IMR-90 (cell line): ENCODE data around the gene IQSEC1. TPM values are rescaled to one million over a fixed set of nuclear protein-coding genes. Genes with fewer than 3 reads are reported as not detected.
A peak's percentile ranks its signal among the peaks of the same experiment; 100 is the strongest.

Experiments
- ATAC-seq: fragments of 200-7000 bp; cut with Tn5 transposase; 2 replicates; pipeline ENCODE4 v1.9.1; 2020; ENCODE audit warnings: low read depth, mild to moderate bottlenecking, moderate library complexity
- BruUV-seq: library from RNA; stranded (reverse); fragments of 400-500 nt; replicated peaks from 2 replicates; lab custom pipeline; 2021; lab: Mats Ljungman, UMichigan
- CTCF ChIA-PET: fragments of 300-600 bp; formaldehyde crosslinking; extraction: SDS; loops from one replicate; lab custom pipeline; 2021; ENCODE audit warnings: antibody characterized with exemption; lab: Yijun Ruan, JAX
- POLR2A ChIA-PET: fragments of 300-600 bp; sonication (Branson Sonifier 250); formaldehyde crosslinking; loops from one replicate; lab custom pipeline; 2022; ENCODE audit warnings: antibody characterized with exemption; ENCODE audit not compliant: unreplicated experiment; lab: Charles Lee
- DNase-seq: peaks from one replicate; pipeline ENCODE4 v3.0.0; 2013
- H2AFZ ChIP-seq: replicated peaks from 2 replicates; pipeline ENCODE3; 2013; ENCODE audit warnings: low read length, mild to moderate bottlenecking; ENCODE audit not compliant: poor library complexity
- H2AK5ac ChIP-seq: 2 replicates; pipeline ENCODE4 v1.6.1; 2013; ENCODE audit warnings: low read depth, low read length, inconsistent platforms
- H2AK9ac ChIP-seq: replicated peaks from 2 replicates; pipeline ENCODE3; 2013; ENCODE audit warnings: mild to moderate bottlenecking, low read depth, low read length, moderate library complexity; ENCODE audit not compliant: poor library complexity
- H2BK120ac ChIP-seq: 2 replicates; pipeline ENCODE4 v1.6.1; 2013; ENCODE audit warnings: low read depth, low read length, inconsistent platforms
- H2BK15ac ChIP-seq: 3 replicates; pipeline ENCODE4 v1.6.1; 2013; ENCODE audit warnings: low read depth, low read length, inconsistent platforms
- H2BK20ac ChIP-seq: 2 replicates; pipeline ENCODE4 v1.6.1; 2013; ENCODE audit warnings: low read depth, mild to moderate bottlenecking, inconsistent platforms, low read length, moderate library complexity
- H2BK5ac ChIP-seq: 2 replicates; pipeline ENCODE4 v1.6.1; 2013; ENCODE audit warnings: mild to moderate bottlenecking, low read depth, low read length, inconsistent platforms; ENCODE audit not compliant: poor library complexity, severe bottlenecking
- H3K14ac ChIP-seq: replicated peaks from 2 replicates; pipeline ENCODE4 v1.6.1; 2013; ENCODE audit warnings: low read depth, low read length, inconsistent platforms
- H3K18ac ChIP-seq: 2 replicates; pipeline ENCODE4 v1.6.1; 2013; ENCODE audit warnings: low read depth, low read length, control low read depth
- H3K23ac ChIP-seq: 2 replicates; pipeline ENCODE4 v1.6.1; 2013; ENCODE audit warnings: low read depth, low read length, inconsistent platforms
- H3K27ac ChIP-seq: 2 replicates; pipeline ENCODE4 v1.5.1; 2013; ENCODE audit warnings: mild to moderate bottlenecking, control low read depth, low read length; ENCODE audit not compliant: insufficient read depth
- H3K27me3 ChIP-seq: 2 replicates; pipeline ENCODE4 v1.6.1; 2013; ENCODE audit warnings: low read length; ENCODE audit not compliant: control insufficient read depth, insufficient read depth
- H3K36me3 ChIP-seq: 2 replicates; pipeline ENCODE4 v1.6.1; 2013; ENCODE audit warnings: low read length, mixed read lengths; ENCODE audit not compliant: control insufficient read depth, insufficient read depth
- H3K4ac ChIP-seq: 2 replicates; pipeline ENCODE4 v1.6.1; 2013; ENCODE audit warnings: low read depth, low read length, inconsistent platforms
- H3K4me1 ChIP-seq: 2 replicates; pipeline ENCODE4 v1.6.1; 2013; ENCODE audit warnings: low read length, mixed read lengths; ENCODE audit not compliant: control insufficient read depth, insufficient read depth
- H3K4me2 ChIP-seq: 2 replicates; pipeline ENCODE4 v1.6.1; 2013; ENCODE audit warnings: low read depth, mild to moderate bottlenecking, control low read depth, low read length, moderate library complexity
- H3K4me3 ChIP-seq: 2 replicates; pipeline ENCODE4 v1.5.1; 2013; ENCODE audit warnings: low read depth, mild to moderate bottlenecking, control low read depth, low read length, moderate library complexity; ENCODE audit not compliant: insufficient read depth
- H3K56ac ChIP-seq: 2 replicates; pipeline ENCODE4 v1.6.1; 2013; ENCODE audit warnings: low read length, inconsistent platforms; ENCODE audit not compliant: insufficient read depth; ENCODE audit errors: extremely low read depth
- H3K79me1 ChIP-seq, 2 experiments: 2 replicates each; pipeline ENCODE4 v1.6.1; 2013; ENCODE audit warnings: low read length in 2 of 2, inconsistent platforms in 1 of 2, low read depth in 1 of 2
- H3K9ac ChIP-seq: 2 replicates; pipeline ENCODE4 v1.6.1; 2013; ENCODE audit warnings: low read depth, low read length, control low read depth
- H3K9me1 ChIP-seq: 2 replicates; pipeline ENCODE4 v1.6.1; 2013; ENCODE audit warnings: low read length, inconsistent platforms; ENCODE audit not compliant: insufficient read depth
- H3K9me3 ChIP-seq: 2 replicates; pipeline ENCODE4 v1.6.1; 2013; ENCODE audit warnings: low read length; ENCODE audit not compliant: control insufficient read depth, insufficient read depth
- H4K20me1 ChIP-seq: 2 replicates; pipeline ENCODE4 v1.6.1; 2013; ENCODE audit warnings: low read length, inconsistent platforms; ENCODE audit not compliant: insufficient read depth
- H4K5ac ChIP-seq: 2 replicates; pipeline ENCODE4 v1.6.1; 2013; ENCODE audit warnings: mild to moderate bottlenecking, low read depth, low read length, control low read depth
- H4K8ac ChIP-seq, 2 experiments: 2 replicates each; pipeline ENCODE4 v1.6.1; 2013; ENCODE audit warnings: low read depth in 2 of 2, low read length in 2 of 2, control low read depth in 1 of 2, inconsistent platforms in 1 of 2
- H4K91ac ChIP-seq: 2 replicates; pipeline ENCODE4 v1.6.1; 2013; ENCODE audit warnings: low read depth, low read length, inconsistent platforms; ENCODE audit not compliant: insufficient read depth
- BHLHE40 ChIP-seq: fragments of 150-350 bp; IDR thresholded peaks from 2 replicates; pipeline ENCODE4 v1.6.1; 2016; ENCODE audit warnings: mild to moderate bottlenecking, low read depth, low read length
- CEBPB ChIP-seq: IDR thresholded peaks from 2 replicates; pipeline ENCODE4 v1.6.1; 2012; ENCODE audit warnings: low read depth, low read length, improper control_type of control experiment
- CHD1 ChIP-seq: IDR thresholded peaks from 2 replicates; pipeline ENCODE4 v1.6.1; 2012; ENCODE audit warnings: low read depth, low read length, improper control_type of control experiment
- FOS ChIP-seq: fragments of 150-350 bp; IDR thresholded peaks from 2 replicates; pipeline ENCODE4 v1.6.1; 2016; ENCODE audit warnings: low read depth, low read length
- MAZ ChIP-seq: IDR thresholded peaks from 2 replicates; pipeline ENCODE4 v1.6.1; 2012; ENCODE audit warnings: low read depth, mild to moderate bottlenecking, low read length, improper control_type of control experiment, moderate library complexity, borderline replicate concordance
- MXI1 ChIP-seq: IDR thresholded peaks from 2 replicates; pipeline ENCODE4 v1.6.1; 2012; ENCODE audit warnings: low read depth, mild to moderate bottlenecking, low read length, moderate library complexity, borderline replicate concordance
- NFE2L2 ChIP-seq: fragments of 150-350 bp; IDR thresholded peaks from 2 replicates; pipeline ENCODE4 v1.6.1; 2016; ENCODE audit warnings: low read depth, mild to moderate bottlenecking, low read length
- POLR2A ChIP-seq: IDR thresholded peaks from 2 replicates; pipeline ENCODE4 v1.6.1; 2012; ENCODE audit warnings: mild to moderate bottlenecking, low read depth, low read length
- RFX5 ChIP-seq: IDR thresholded peaks from 2 replicates; pipeline ENCODE4 v1.8.0; 2012; ENCODE audit warnings: low read depth, mild to moderate bottlenecking, low read length, moderate library complexity
- SMC3 ChIP-seq: fragments of 150-350 bp; IDR thresholded peaks from 2 replicates; pipeline ENCODE4 v1.6.1; 2016; ENCODE audit warnings: low read depth, mild to moderate bottlenecking, antibody characterized with exemption, low read length, moderate library complexity
- WGBS, 2 experiments: methylation state at CpG; one replicate each; pipeline versions ENCODE4 v1.1.5 to v1.1.7; 2013; ENCODE audit warnings: missing lambda C conversion rate in 2 of 2; ENCODE audit not compliant: insufficient read length in 1 of 2; ENCODE audit errors: extremely low coverage in 2 of 2; 5-methylcytosine and 5-hydroxymethylcytosine counted together
- dilution Hi-C: fragments of 300-500 bp; cut with HindIII; formaldehyde crosslinking; loops from one replicate; pipeline ENCODE4 v1.14.3; 2018; ENCODE audit warnings: low sequenced_read_pairs; ENCODE audit not compliant: unreplicated experiment
- in situ Hi-C: fragments of 300-500 bp; cut with MboI; formaldehyde crosslinking; loops from 3 replicates; pipeline ENCODE4 v1.14.3; 2019; ENCODE audit warnings: low sequenced_read_pairs, inconsistent platforms, mixed read lengths
- intact Hi-C: fragments of 100-400 bp; cut with micrococcal nuclease; formaldehyde crosslinking; loops from 2 replicates; pipeline ENCODE4 v1.10.0; 2022
- polyA plus RNA-seq, 3 experiments: library from polyadenylated mRNA; depleted of rRNA; stranded (reverse); fragments of >200 nt; gene quantifications; 2 replicates each; pipeline ENCODE4 v1.2.3, GENCODE V29; 2012; ENCODE audit warnings: low replicate concordance in 1 of 3
- total RNA-seq: library from RNA; depleted of rRNA; stranded (reverse); fragments of >200 nt; gene quantifications from 2 replicates; pipeline ENCODE4 v1.2.3, GENCODE V29; 2012
- TF ChIP-seq, protein P1 (sequence below): fragments of 150-350 bp; IDR thresholded peaks from 2 replicates; pipeline ENCODE4 v1.6.1; 2017; ENCODE audit warnings: mild to moderate bottlenecking, antibody characterized with exemption, low read length, low read depth
- TF ChIP-seq, protein P2 (sequence below): conservative IDR thresholded peaks from 2 replicates; pipeline ENCODE4 v1.5.1; 2012; ENCODE audit warnings: mild to moderate bottlenecking, low read depth, low read length, improper control_type of control experiment

Gene IQSEC1
- total and polyA plus RNA-seq, 2 of the 4 experiments (the other 2 are of a cell fraction) = 5.9 to 11.9 TPM

DNA sequence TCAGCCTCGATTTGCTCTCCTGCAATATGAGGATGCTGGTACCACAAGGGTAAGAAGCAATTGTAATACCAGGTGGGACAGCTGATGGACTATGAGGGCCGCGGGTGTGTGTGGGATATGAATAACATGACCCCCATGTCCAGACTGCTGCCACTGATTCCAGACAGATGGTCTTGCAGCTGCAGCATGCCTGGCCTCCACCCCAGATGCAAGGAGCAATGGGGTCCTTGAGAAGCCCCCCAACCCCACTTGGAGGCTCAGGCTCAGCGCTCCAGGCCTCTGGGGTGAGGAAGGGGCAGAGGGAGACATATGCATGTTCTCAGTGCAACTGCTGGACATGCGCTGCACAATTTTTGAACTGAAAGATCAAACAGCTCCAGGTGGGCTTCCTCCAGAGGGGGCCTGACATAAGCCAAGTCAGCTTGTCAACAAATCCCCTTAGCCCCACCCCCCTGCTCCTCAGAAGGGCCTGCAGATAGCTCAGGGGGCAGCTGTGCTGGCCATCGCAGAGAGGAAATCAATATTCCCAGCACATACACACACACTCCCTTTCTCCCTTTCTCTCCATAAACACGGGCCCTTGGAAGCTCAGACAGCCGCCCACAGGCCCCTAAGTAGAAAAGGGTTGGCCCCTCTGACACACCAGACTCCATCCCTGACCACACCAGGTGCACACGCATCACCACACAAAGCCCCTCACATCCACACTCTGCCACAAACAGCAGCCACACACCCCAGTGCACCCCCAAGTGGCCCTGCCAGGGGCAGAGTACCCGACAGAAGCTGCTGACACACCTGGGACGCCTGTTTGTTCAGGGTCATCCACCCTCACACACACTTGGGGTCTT, 107.0 kb downstream of the IQSEC1 start:
- intact Hi-C loops = loop anchor here (2.0 kb wide), 1 partner anchor 17 kb away; no protein-coding TSS in a partner anchor
- Histone ChIP-seq H4K5ac (no peak overlapping the region; the same call in 1 of the 2 replicates), H3K56ac (no peak overlapping the region; the same call in 1 of the 2 replicates), H2AK5ac (no peak overlapping the region; the same call in 1 of the 2 replicates), H3K18ac (no peak overlapping the region), H3K27ac (peak overlapping the region; percentile 77; the same call in 1 of the 2 replicates), H2BK20ac (no peak overlapping the region), H3K23ac (peak overlapping the region; percentile 99), H4K8ac (no peak overlapping the region), H3K9me3 (no peaks in the 10 kb centered on the region), H2BK15ac (no peak overlapping the region), H3K27me3 (no peaks in the 10 kb centered on the region), H4K20me1 (peaks cover 55% of the 10 kb centered on the region), H3K9ac (peak overlapping the region; percentile 78), H4K91ac (no peak overlapping the region), H3K9me1 (peaks cover 20% of the 10 kb centered on the region), H3K4ac (peak overlapping the region; percentile 56; the same call in 1 of the 2 replicates), H3K4me1 (peaks cover 22% of the 10 kb centered on the region), H3K79me1 (peaks cover 37 to 61% of the 10 kb centered on the region in 2 experiments), H2AK9ac (peak overlapping the region; percentile 97), H3K4me2 (peak overlapping the region; percentile 92), H3K4me3 (peak overlapping the region; percentile 64), H3K36me3 (no peaks in the 10 kb centered on the region; the same call in 1 of the 2 replicates), H3K14ac (peak overlapping the region; percentile 70), H2AFZ (peak overlapping the region; percentile 90), H2BK120ac (no peak overlapping the region; the same call in 1 of the 2 replicates), H2BK5ac (no peak overlapping the region)
- WGBS, 2 experiments = 20% methylated on average over 1 of the region's 11 CpGs; no CpG with 5 or more reads in 1 of the 2 experiments
- BruUV-seq = no TSS peak
- in situ Hi-C loops = no loop called here
- no peak for DNase-seq
- TF ChIP-seq MXI1 = no peak
- TF ChIP-seq BHLHE40 = no peak
- TF ChIP-seq CHD1 = no peak
- TF ChIP-seq, protein P1, sequence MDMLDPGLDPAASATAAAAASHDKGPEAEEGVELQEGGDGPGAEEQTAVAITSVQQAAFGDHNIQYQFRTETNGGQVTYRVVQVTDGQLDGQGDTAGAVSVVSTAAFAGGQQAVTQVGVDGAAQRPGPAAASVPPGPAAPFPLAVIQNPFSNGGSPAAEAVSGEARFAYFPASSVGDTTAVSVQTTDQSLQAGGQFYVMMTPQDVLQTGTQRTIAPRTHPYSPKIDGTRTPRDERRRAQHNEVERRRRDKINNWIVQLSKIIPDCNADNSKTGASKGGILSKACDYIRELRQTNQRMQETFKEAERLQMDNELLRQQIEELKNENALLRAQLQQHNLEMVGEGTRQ = no peak
- no peak for TF ChIP-seq NFE2L2
- no peak for TF ChIP-seq POLR2A
- TF ChIP-seq SMC3 = no peak
- TF ChIP-seq RFX5 = no peak
- TF ChIP-seq, protein P2, sequence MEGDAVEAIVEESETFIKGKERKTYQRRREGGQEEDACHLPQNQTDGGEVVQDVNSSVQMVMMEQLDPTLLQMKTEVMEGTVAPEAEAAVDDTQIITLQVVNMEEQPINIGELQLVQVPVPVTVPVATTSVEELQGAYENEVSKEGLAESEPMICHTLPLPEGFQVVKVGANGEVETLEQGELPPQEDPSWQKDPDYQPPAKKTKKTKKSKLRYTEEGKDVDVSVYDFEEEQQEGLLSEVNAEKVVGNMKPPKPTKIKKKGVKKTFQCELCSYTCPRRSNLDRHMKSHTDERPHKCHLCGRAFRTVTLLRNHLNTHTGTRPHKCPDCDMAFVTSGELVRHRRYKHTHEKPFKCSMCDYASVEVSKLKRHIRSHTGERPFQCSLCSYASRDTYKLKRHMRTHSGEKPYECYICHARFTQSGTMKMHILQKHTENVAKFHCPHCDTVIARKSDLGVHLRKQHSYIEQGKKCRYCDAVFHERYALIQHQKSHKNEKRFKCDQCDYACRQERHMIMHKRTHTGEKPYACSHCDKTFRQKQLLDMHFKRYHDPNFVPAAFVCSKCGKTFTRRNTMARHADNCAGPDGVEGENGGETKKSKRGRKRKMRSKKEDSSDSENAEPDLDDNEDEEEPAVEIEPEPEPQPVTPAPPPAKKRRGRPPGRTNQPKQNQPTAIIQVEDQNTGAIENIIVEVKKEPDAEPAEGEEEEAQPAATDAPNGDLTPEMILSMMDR = no peak
- no peak for TF ChIP-seq CEBPB
- no peak for TF ChIP-seq FOS
- TF ChIP-seq MAZ = no peak
- ATAC-seq = no peak
- dilution Hi-C loops = no loop called here
- POLR2A ChIA-PET = no interaction called here
- CTCF ChIA-PET = interaction anchor here (0.9 kb wide), 1 partner anchor 126 kb away, joined by 3 read pairs; no protein-coding TSS in a partner anchor
